ENCODE measurements around the gene PRAMEF1.
"Not testable (repeated sequence)": the region's sequence is repeated elsewhere in the genome, so short reads cannot be mapped to it uniquely, and the experiment has no call there.

The PRAMEF1 gene

GRCh38 chr1:12776801-12777557, 14.2 kb upstream of the PRAMEF1 start:
- DNase-seq, result no peak

- no peak for DNase-seq
These were observed 13.1 kb upstream of the PRAMEF1 start for GRCh38 chr1:12778061-12778460.

- DNase-seq, result peak; percentile 14
These were observed 12.3 kb upstream of the PRAMEF1 start for GRCh38 chr1:12778907-12779306.

- DNase-seq, result peak; percentile 40
These were observed 9.7 kb upstream of the PRAMEF1 start for GRCh38 chr1:12781488-12781887.

- DNase-seq, result peak; percentile 26
These were observed 7.4 kb upstream of the PRAMEF1 start for GRCh38 chr1:12783783-12784182.

GRCh38 chr1:12784729-12785128, 6.5 kb upstream of the PRAMEF1 start:
- DNase-seq, result not testable (repeated sequence)

- no peak for DNase-seq
These were observed 7.7 kb downstream of the PRAMEF1 start for GRCh38 chr1:12798911-12799310.

GRCh38 chr1:12799730-12800129, 8.5 kb downstream of the PRAMEF1 start:
- DNase-seq, result no peak

- no peak for DNase-seq
These were observed 18.7 kb downstream of the PRAMEF1 start for GRCh38 chr1:12809933-12810332.

GRCh38 chr1:12810691-12811408, 19.7 kb downstream of the PRAMEF1 start:
- no peak for DNase-seq

GRCh38 chr1:12811409-12811784, 20.2 kb downstream of the PRAMEF1 start:
- DNase-seq, result no peak

- not testable (repeated sequence) for DNase-seq
These were observed 27.9 kb downstream of the PRAMEF1 start for GRCh38 chr1:12819061-12819460.

GRCh38 chr1:12831310-12831709, 40.1 kb downstream of the PRAMEF1 start, which contains the start of gene PRAMEF11:
TSS of gene PRAMEF11 (minus strand) at chr1:12831410. CDS start at chr1:12828789, 2,621 bp downstream.
- DNase-seq, result not testable (repeated sequence)

- DNase-seq, result not testable (repeated sequence)
These were observed 42.1 kb downstream of the PRAMEF1 start for GRCh38 chr1:12833251-12833650.
